HG02642 (cell line): ENCODE data around the gene TTLL11.

Source experiments
- ATAC-seq: cut with Tn5 transposase; IDR thresholded peaks from one replicate; pipeline ENCODE4 v1.9.1; 2021; ENCODE audit warnings: mild to moderate bottlenecking; ENCODE audit not compliant: unreplicated experiment, poor library complexity

The TTLL11 gene

GRCh38 chr9:122092611-122093506, at the start of gene TTLL11:
TSS of gene TTLL11 (minus strand) at chr9:122093308. CDS start at chr9:122093148, 160 bp downstream.
- peak; percentile 94 for ATAC-seq

- no peak for ATAC-seq
These were observed 48.6 kb upstream of the TTLL11 start for GRCh38 chr9:122141671-122142070.

- no peak for ATAC-seq
These were observed 47.5 kb upstream of the TTLL11 start for GRCh38 chr9:122140368-122141193.

DNA sequence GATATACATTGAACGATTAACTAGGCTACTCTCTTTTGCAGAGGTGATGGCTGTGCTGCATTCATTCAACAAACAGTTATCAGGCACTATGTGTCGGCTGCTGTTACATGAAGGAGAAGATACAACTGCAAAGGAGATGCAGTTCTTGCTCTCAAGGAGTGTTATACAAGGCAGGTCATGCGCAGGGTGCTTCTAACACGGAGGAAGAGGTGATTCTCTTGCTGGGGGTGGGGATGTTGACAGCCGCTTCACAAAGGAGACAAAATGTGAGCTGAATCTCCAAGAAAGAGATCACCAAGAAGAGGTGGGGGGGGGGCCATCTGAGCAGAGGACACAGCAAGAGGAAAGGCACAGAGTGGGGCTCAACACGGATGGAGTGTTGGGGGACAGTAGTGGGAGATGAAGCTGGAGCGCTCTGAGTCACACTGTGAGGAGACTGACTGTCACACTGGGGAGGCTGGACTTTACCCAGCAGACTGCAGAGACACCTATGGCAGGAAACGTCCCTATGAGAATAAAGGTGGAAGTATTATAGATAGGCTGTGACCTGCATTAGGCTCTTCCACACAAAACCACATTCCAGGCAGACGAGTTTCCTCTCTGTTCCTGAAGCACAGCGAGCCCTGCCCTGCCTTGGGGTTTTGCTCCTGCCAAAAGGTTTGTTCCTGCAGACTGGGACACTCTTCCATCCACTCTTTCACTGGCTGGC, 45.6 kb upstream of the TTLL11 start:
- ATAC-seq = no peak

DNA sequence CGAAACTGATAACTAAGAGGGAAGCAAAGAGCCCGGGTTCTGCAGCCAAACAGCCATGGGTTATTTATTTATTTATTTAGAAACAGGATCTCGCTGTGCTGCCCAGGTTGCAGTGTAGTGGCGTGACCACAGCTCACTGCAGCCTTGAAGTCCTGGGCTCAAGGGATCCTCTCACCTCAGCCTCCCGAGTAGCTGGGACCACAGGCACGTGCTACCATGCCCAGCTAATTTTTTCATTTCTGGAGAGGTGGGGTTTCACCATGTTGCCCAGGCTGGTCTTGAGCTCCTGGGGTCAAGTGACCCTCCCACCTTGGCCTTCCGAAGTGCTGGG, 42.4 kb upstream of the TTLL11 start:
- no peak for ATAC-seq

- ATAC-seq = no peak
These were observed 41.9 kb upstream of the TTLL11 start for GRCh38 chr9:122134822-122135528.

DNA sequence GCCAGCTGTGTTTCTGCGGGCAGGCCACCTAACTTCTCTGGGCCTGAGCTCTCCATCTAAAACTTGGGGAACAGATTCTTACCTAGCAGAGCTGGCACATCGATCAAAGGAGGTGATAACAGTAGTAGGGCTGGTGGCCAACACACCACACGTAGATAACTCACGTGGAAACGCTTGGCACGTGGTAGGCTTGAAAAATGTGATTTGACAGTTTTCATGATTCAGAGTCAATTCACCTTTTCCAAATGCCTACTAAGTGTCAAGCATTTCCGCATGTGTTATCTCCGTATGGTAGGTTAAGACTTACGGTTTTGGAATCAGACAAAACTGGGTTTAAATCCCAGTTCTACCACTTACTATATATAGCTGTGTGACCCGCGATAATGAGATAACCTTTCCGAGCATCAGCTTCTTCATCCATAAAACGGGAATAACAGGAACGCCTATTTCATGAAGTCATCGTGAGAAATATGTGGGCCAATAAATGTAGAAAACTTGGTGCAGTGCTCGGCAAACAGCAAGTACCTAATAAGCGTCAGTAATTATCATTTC, 41.0 kb upstream of the TTLL11 start:
- ATAC-seq = no peak

- no peak for ATAC-seq
These were observed 40.3 kb upstream of the TTLL11 start for GRCh38 chr9:122133263-122133983.

GRCh38 chr9:122132539-122132938, 39.4 kb upstream of the TTLL11 start:
- ATAC-seq = no peak

DNA sequence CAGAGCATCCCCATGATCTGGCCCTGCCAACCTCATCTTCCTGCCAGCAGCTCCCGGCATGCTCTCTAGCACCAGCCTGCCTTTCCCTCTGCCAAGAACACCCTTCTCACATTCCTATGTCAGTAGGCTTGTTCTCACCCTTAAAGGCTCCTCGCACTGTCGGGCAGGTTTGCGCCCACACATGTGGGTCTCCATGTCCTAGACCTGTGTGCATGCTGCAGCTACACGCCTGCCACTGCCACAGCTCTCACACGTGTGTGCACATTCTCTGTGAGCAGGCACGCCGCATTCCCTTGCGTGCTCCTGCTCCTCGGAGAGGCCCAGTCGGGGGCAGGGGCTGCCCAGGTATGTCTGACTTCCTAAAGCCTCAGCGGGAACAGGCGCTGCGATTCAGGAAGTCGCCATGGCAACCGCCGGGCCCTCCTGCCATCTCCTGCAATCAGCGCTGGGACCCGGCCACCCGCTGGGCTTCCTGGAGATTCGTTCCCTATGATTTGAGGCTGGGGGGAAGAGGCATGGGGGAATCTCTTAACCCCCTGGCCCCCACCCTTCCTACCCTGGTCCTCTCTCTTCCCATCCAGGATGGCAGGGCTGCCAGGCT, 38.4 kb upstream of the TTLL11 start:
- no peak for ATAC-seq

DNA sequence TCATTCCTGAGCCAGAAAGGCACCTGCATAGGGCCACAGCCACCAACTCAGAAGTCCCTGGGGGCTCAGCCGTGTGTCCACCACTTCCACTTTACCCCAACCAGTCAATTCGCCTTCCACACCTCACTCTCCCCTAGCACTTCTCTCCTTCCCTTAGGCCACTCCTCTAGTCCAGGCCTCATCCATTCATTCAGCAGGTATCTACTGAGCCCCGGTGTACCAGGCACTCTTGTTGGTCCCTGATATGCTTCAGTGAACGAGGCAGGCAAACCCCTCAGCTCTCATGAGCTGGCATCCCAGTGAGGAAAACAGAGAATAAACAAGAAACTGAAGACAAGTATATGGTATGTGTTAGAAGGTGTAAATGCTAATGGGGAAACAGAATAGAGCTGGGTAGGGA, 37.7 kb upstream of the TTLL11 start:
- no peak for ATAC-seq

- no peak for ATAC-seq
These were observed 36.9 kb upstream of the TTLL11 start for GRCh38 chr9:122129969-122130368.

- ATAC-seq = no peak
These were observed 35.8 kb upstream of the TTLL11 start for GRCh38 chr9:122128969-122129343.

- no peak for ATAC-seq
These were observed 35.2 kb upstream of the TTLL11 start for GRCh38 chr9:122128007-122128968.

DNA sequence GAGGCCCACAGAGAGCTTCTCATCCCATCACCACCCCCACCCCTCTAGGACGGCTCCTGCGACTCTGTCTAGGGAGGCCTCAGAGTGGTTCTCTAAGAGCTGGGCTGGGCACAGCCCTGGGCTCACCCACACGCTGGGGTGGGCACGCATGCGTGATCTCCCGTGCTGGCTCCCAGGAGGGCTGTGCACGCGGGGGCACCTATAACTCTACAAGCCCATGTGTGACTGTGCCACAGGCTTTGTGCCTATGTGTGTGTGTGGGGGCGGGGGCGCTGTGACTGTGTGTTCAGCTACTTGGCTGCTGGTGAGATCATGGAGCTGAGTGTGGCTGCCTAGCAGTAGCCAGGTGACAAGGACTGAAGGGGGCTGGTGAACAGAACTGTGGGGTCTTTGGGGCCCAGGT, 34.3 kb upstream of the TTLL11 start:
- ATAC-seq = no peak

GRCh38 chr9:122126331-122127261, 33.5 kb upstream of the TTLL11 start:
- no peak for ATAC-seq
